Astrocyte of the cerebellum (primary cell): ENCODE measurements around the gene VSTM2B.

Experiments
- DNase-seq: peaks from one replicate; pipeline ENCODE4 v3.0.0-alpha.2; 2011; ENCODE audit warnings: low read depth
- H3K4me3 ChIP-seq: 2 replicates; pipeline ENCODE4 v1.5.1; 2011; ENCODE audit warnings: mild to moderate bottlenecking, low read depth, low read length, moderate library complexity
- in situ Hi-C: cut with HindIII; loops from 2 replicates; pipeline ENCODE4 v1.10.0; 2017; ENCODE audit warnings: low sequenced_read_pairs
- TF ChIP-seq, protein P1 (sequence below): IDR thresholded peaks from 2 replicates; pipeline ENCODE4 v1.5.1; 2012; ENCODE audit warnings: low read length, low read depth, moderate library complexity, mild to moderate bottlenecking; ENCODE audit errors: missing control alignments

The VSTM2B gene

DNA sequence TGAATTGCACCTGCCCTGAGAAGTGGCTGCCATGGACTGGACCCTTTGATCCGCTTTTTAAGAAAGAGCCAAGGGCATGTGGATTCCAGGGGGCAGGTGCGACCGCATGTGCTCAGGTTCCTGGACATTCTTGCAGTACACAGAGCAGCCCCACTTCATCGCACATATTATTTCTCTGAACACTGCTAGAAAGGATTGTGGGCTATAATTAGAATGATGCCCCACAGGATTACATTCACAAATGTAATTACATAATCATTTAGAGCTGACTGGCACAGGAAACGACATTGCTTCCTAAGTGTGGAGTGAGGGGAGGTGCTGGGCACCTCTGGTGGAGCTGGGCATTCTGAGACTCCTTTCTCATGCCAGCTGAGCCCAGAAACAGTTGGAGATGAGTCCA is 37.5 kb upstream of the VSTM2B start:
- DNase-seq: no peak
- no peak overlapping the region for H3K4me3 ChIP-seq
- in situ Hi-C loops: no loop called here
- TF ChIP-seq, protein P1, sequence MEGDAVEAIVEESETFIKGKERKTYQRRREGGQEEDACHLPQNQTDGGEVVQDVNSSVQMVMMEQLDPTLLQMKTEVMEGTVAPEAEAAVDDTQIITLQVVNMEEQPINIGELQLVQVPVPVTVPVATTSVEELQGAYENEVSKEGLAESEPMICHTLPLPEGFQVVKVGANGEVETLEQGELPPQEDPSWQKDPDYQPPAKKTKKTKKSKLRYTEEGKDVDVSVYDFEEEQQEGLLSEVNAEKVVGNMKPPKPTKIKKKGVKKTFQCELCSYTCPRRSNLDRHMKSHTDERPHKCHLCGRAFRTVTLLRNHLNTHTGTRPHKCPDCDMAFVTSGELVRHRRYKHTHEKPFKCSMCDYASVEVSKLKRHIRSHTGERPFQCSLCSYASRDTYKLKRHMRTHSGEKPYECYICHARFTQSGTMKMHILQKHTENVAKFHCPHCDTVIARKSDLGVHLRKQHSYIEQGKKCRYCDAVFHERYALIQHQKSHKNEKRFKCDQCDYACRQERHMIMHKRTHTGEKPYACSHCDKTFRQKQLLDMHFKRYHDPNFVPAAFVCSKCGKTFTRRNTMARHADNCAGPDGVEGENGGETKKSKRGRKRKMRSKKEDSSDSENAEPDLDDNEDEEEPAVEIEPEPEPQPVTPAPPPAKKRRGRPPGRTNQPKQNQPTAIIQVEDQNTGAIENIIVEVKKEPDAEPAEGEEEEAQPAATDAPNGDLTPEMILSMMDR: no peak

- TF ChIP-seq, protein P1: no peak
- H3K4me3 ChIP-seq: no peak overlapping the region
- in situ Hi-C loops: no loop called here
- no peak for DNase-seq
These were observed 36.4 kb upstream of the VSTM2B start for GRCh38 chr19:29489172-29489951.

GRCh38 chr19:29491491-29491890 is 34.3 kb upstream of the VSTM2B start:
- in situ Hi-C loops: no loop called here

DNA sequence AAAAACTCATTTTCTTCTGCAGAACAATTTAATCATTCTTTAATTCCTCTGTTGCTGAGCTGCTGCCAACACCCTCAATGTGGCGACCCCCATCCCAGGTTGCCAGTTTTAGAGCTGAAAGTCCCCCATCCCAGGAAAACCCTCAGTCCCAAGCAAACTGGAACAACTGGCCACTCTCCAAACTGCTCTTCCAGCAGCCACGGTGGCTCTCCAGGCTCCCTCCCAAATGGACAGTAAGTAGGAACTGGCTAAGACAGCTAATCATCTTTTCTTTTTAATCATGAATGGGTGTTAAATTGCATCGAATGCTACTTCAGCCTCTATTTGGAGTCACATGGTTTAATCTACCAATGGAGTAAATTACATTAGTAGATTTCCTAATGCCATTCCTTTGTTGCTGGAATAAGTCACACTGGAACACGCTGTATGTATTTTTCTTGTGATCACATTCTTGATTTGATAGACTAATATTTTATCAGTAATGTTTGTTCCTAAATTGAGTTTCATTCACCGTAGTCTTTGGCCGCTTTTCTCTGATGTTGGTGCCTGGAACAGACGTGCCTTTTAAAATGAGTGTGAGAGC is 33.7 kb upstream of the VSTM2B start:
- DNase-seq: no peak
- no peak overlapping the region for H3K4me3 ChIP-seq
- TF ChIP-seq, protein P1: no peak
- in situ Hi-C loops: no loop called here

More at GRCh38 chr19:29491491-29491890, 34.3 kb upstream of the VSTM2B start:
- TF ChIP-seq, protein P1: no peak
- DNase-seq: no peak
- H3K4me3 ChIP-seq: no peak overlapping the region

- in situ Hi-C loops: no loop called here
- no peak overlapping the region for H3K4me3 ChIP-seq
- TF ChIP-seq, protein P1: no peak
- no peak for DNase-seq
These were observed 33.0 kb upstream of the VSTM2B start for GRCh38 chr19:29492769-29493168.

DNA sequence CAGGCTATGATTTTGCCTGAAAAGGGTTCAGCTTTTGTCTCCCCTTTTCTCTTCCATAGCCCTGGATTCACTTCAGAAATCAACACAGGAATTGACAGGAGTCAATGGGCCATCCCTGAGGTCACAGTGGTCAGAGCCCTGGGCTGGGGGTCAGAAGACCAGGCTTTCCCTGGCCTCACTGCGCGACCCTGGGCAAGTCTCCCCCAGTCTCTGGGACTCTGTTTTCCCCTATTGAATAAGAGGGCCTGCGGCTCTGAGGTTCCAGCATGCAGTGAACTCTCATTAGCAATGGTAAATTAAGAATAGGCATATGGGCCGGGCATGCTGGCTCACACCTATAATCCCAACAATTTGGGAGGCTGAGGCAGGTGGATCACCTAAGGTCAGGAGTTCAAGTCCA is 30.7 kb upstream of the VSTM2B start:
- DNase-seq: no peak
- TF ChIP-seq, protein P1: no peak
- no peak overlapping the region for H3K4me3 ChIP-seq
- in situ Hi-C loops: no loop called here
